ENCODE data around the gene CHD2. TPM values are rescaled to one million over a fixed set of nuclear protein-coding genes. Genes with fewer than 3 reads are reported as not detected.

Gene CHD2
- total RNA-seq, 1 experiment from 2014 or later: 120 TPM

DNA sequence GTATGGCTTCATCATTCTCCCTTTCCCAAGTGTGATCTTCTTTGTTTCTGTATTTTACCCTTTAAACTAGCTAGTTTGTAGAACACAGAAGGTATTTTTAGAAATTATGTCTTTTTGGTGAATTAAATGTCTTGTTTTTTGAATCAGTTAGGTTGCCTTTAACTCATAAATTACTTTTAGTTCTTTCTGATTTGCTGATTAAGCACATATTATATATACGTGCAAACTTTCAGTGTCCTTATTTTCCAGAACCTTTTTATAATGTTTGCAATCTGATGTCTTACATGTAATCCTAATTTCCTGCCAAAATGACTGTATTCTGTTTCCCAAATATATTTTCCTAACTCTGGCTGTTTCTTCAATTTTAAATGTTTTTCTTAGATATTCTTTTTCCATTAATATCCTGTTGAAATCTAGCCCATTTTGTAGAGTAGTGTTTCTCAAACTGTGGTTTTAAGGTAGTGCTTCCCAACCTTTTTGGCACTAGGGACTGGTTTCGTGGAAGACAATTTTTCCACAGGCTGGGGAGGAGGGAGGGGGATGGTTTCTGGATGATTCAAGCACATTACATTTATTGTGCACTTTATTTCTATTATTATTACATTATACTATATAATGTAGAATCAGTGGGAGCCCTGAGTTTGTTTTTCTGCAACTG, 51.8 kb downstream of the CHD2 start:
- CTCF ChIA-PET: no interaction called here
- peaks cover 29% of the 10 kb centered on the region for H3K9me3 ChIP-seq (ENCODE audit: insufficient read depth, low read depth)
- H3K4me2 ChIP-seq: no peak overlapping the region
- H3K79me2 ChIP-seq (ENCODE audit: low read depth): peaks cover 28% of the 10 kb centered on the region
- POLR2A ChIA-PET (ENCODE audit: unreplicated experiment): no interaction called here
- H3K27ac ChIP-seq: no peak overlapping the region
- no peaks in the 10 kb centered on the region for H3K9me2 ChIP-seq (ENCODE audit: insufficient read depth)
- intact Hi-C loops (cut with micrococcal nuclease; ENCODE audit: unreplicated experiment): no loop called here
- H3K4me3 ChIP-seq: no peak overlapping the region
- BruUV-seq (replicated peaks): no TSS peak
- H4K20me1 ChIP-seq (ENCODE audit: insufficient read depth): no peaks in the 10 kb centered on the region
- no peaks in the 10 kb centered on the region for H3K27me3 ChIP-seq (ENCODE audit: insufficient read depth, low read depth)
- peaks cover 96% of the 10 kb centered on the region for H3K36me3 ChIP-seq (ENCODE audit: low read depth)
- TF ChIP-seq EZH2 (IDR thresholded peaks at IDR 0.05; ENCODE audit: low read depth): no peak
- TF ChIP-seq, protein P1, sequence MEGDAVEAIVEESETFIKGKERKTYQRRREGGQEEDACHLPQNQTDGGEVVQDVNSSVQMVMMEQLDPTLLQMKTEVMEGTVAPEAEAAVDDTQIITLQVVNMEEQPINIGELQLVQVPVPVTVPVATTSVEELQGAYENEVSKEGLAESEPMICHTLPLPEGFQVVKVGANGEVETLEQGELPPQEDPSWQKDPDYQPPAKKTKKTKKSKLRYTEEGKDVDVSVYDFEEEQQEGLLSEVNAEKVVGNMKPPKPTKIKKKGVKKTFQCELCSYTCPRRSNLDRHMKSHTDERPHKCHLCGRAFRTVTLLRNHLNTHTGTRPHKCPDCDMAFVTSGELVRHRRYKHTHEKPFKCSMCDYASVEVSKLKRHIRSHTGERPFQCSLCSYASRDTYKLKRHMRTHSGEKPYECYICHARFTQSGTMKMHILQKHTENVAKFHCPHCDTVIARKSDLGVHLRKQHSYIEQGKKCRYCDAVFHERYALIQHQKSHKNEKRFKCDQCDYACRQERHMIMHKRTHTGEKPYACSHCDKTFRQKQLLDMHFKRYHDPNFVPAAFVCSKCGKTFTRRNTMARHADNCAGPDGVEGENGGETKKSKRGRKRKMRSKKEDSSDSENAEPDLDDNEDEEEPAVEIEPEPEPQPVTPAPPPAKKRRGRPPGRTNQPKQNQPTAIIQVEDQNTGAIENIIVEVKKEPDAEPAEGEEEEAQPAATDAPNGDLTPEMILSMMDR (conservative IDR thresholded peaks at IDR 0.05): no peak
- DNase-seq: no peak
- no peaks in the 10 kb centered on the region for H3K4me1 ChIP-seq (replicated peaks; ENCODE audit: insufficient read depth)
- H3F3A ChIP-seq (ENCODE audit: insufficient read depth, low read depth): peaks cover 60% of the 10 kb centered on the region
- H2AFZ ChIP-seq: no peak overlapping the region

DNA sequence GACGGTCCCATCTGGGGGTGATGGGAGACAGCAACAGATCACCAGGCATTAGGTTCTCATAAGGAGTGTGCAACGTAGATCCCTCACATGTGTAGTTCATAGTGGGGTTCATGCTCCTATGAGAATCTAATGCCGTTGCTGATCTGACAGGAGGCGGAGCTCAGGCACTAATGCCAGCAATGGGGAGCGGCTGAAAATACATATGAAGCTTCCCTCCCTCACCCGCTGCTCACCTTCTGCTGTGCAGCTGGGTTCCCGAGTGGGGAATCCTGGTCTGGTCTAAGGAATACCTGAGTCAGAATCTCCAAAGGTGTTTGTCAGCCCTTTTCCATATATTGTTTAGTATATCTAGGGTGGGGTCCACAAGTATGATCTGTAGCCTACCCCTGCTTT, 52.3 kb downstream of the CHD2 start:
- peaks cover 4% of the 10 kb centered on the region; the same call in 1 of the 2 replicates for H4K20me1 ChIP-seq (ENCODE audit: insufficient read depth)
- H3K27me3 ChIP-seq (ENCODE audit: insufficient read depth, low read depth): no peaks in the 10 kb centered on the region
- no peaks in the 10 kb centered on the region for H3K4me1 ChIP-seq (replicated peaks; ENCODE audit: insufficient read depth)
- H3K4me3 ChIP-seq: no peak overlapping the region
- ChIA-PET POLR2A (ENCODE audit: unreplicated experiment) (no interaction called here), CTCF (no interaction called here)
- no TSS peak for BruUV-seq (replicated peaks)
- H2AFZ ChIP-seq: no peak overlapping the region
- intact Hi-C loops (cut with micrococcal nuclease; ENCODE audit: unreplicated experiment): no loop called here
- H3F3A ChIP-seq (ENCODE audit: insufficient read depth, low read depth): peaks cover 60% of the 10 kb centered on the region
- H3K79me2 ChIP-seq (ENCODE audit: low read depth): peaks cover 29% of the 10 kb centered on the region; the same call in 1 of the 2 replicates
- no peak for TF ChIP-seq EZH2 (IDR thresholded peaks at IDR 0.05; ENCODE audit: low read depth)
- TF ChIP-seq, protein P1 (conservative IDR thresholded peaks at IDR 0.05): no peak
- H3K4me2 ChIP-seq: no peak overlapping the region
- H3K9me3 ChIP-seq (ENCODE audit: insufficient read depth, low read depth): peaks cover 24% of the 10 kb centered on the region
- H3K27ac ChIP-seq: no peak overlapping the region
- no peaks in the 10 kb centered on the region for H3K9me2 ChIP-seq (ENCODE audit: insufficient read depth)
- DNase-seq: no peak
- peaks cover 95% of the 10 kb centered on the region for H3K36me3 ChIP-seq (ENCODE audit: low read depth)

DNA sequence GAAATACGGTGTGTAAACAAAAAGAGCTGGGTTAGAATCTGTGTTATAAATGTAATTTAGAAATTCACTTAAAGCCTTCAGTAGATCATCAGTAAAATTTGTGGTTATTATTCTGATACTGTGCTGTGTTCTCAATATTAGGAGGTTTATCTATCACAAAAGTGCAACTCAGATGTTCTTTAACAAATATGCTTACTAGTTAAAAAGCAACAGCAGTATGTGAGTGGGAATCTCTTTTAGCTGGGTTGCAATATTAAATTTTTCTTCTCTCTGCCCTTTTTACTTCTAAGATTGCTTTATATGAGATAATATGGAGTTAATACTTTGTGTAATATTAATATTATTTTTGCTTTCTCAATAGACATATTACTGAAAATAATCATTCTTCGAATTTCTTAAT, 53.4 kb downstream of the CHD2 start:
- Histone ChIP-seq H3K9me3 (ENCODE audit: insufficient read depth, low read depth) (peaks cover 13% of the 10 kb centered on the region), H3K4me1 (replicated peaks; ENCODE audit: insufficient read depth) (no peaks in the 10 kb centered on the region), H3K4me3 (no peak overlapping the region), H3K27ac (no peak overlapping the region), H3K9me2 (ENCODE audit: insufficient read depth) (no peaks in the 10 kb centered on the region), H3F3A (ENCODE audit: insufficient read depth, low read depth) (peaks cover 60% of the 10 kb centered on the region), H3K4me2 (no peak overlapping the region), H2AFZ (no peak overlapping the region), H4K20me1 (ENCODE audit: insufficient read depth) (peaks cover 10% of the 10 kb centered on the region), H3K79me2 (ENCODE audit: low read depth) (peaks cover 27% of the 10 kb centered on the region; the same call in 1 of the 2 replicates), H3K27me3 (ENCODE audit: insufficient read depth, low read depth) (no peaks in the 10 kb centered on the region), H3K36me3 (ENCODE audit: low read depth) (peaks cover 93% of the 10 kb centered on the region)
- TF ChIP-seq, protein P1 (conservative IDR thresholded peaks at IDR 0.05): no peak
- TF ChIP-seq EZH2 (IDR thresholded peaks at IDR 0.05; ENCODE audit: low read depth): no peak
- POLR2A ChIA-PET (ENCODE audit: unreplicated experiment): interaction anchor here (0.6 kb wide), 1 partner anchor 65 kb away, joined by 7 read pairs; no protein-coding TSS in a partner anchor
- intact Hi-C loops (cut with micrococcal nuclease; ENCODE audit: unreplicated experiment): no loop called here
- DNase-seq: no peak
- CTCF ChIA-PET: interaction anchor here (0.6 kb wide), 2 partner anchors 20 to 39 kb away, joined by 3 to 15 read pairs; no protein-coding TSS in a partner anchor
- BruUV-seq (replicated peaks): no TSS peak
